PFSK-1 (cell line): ENCODE measurements around the gene RAD51B.

Source experiments
- FOXP2 ChIP-seq: optimal IDR thresholded peaks from 2 replicates; pipeline ENCODE3; 2011; ENCODE audit warnings: borderline replicate concordance, control low read depth, inconsistent platforms; ENCODE audit not compliant: insufficient read depth; ENCODE audit errors: extremely low read length, extremely low read depth
- POLR2AphosphoS5 ChIP-seq: IDR thresholded peaks from 2 replicates; pipeline ENCODE4 v1.6.1; 2012; ENCODE audit warnings: low read depth, mild to moderate bottlenecking, control low read depth, low read length, moderate library complexity
- SIN3A ChIP-seq: IDR thresholded peaks from 2 replicates; pipeline ENCODE4 v1.6.1; 2012; ENCODE audit warnings: mild to moderate bottlenecking, low read length, moderate library complexity, borderline replicate concordance; ENCODE audit not compliant: insufficient read depth
- TAF1 ChIP-seq: IDR thresholded peaks from 2 replicates; pipeline ENCODE4 v1.6.1; 2012; ENCODE audit warnings: low read length, control low read depth, borderline replicate concordance; ENCODE audit not compliant: insufficient read depth
- TF ChIP-seq, protein P1 (sequence below), 2 experiments: IDR thresholded peaks; 2 replicates each; pipeline versions ENCODE4 v1.6.1 to v1.8.0; 2011 to 2012; ENCODE audit warnings: low read depth in 2 of 2, low read length in 2 of 2, control low read depth in 1 of 2, inconsistent platforms in 1 of 2, mild to moderate bottlenecking in 1 of 2, moderate library complexity in 1 of 2; ENCODE audit not compliant: insufficient read depth in 1 of 2

The RAD51B gene

DNA sequence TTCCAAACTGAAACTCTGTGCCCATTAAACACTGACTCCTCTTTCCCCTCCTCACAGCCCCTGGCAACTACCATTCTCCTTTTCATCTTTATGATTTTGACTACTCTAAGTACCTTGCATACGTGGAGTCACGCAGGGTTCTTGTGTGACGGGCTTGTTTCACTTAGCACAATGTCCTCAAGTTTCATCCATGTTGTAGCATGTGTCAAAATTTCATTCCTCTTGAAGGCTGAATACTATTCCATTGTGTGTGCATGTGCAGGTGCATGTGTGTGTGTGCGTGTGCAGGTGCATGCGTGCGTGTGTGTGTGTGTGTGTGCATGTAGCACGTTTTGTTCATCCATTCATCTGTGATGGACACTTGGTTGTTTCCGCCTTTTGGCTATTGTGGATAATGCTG lies 867.1 kb downstream of the RAD51B start:
- TF ChIP-seq TAF1 (no peak), SIN3A (no peak)

DNA sequence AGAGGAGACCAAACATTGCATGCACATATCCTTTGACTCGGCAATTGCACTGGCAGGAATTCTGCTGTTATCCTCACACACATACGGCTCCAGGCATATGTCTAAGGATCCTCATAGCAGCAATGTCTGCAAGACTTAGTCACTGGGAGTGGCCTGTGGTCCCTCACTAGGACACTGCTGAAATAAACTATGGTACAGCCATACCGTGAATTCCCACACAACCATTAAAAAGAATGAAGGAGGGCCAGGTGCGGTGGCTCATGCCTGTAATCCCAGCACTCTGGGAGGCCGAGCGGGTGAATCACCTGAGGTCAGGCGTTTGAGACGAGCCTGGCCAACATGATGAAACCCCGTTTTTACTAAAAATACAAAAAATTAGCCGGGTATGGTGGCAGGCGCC lies 868.2 kb downstream of the RAD51B start:
- TF ChIP-seq POLR2AphosphoS5 (no peak), SIN3A (no peak), FOXP2 (no peak), TAF1 (no peak)
- TF ChIP-seq, protein P1, sequence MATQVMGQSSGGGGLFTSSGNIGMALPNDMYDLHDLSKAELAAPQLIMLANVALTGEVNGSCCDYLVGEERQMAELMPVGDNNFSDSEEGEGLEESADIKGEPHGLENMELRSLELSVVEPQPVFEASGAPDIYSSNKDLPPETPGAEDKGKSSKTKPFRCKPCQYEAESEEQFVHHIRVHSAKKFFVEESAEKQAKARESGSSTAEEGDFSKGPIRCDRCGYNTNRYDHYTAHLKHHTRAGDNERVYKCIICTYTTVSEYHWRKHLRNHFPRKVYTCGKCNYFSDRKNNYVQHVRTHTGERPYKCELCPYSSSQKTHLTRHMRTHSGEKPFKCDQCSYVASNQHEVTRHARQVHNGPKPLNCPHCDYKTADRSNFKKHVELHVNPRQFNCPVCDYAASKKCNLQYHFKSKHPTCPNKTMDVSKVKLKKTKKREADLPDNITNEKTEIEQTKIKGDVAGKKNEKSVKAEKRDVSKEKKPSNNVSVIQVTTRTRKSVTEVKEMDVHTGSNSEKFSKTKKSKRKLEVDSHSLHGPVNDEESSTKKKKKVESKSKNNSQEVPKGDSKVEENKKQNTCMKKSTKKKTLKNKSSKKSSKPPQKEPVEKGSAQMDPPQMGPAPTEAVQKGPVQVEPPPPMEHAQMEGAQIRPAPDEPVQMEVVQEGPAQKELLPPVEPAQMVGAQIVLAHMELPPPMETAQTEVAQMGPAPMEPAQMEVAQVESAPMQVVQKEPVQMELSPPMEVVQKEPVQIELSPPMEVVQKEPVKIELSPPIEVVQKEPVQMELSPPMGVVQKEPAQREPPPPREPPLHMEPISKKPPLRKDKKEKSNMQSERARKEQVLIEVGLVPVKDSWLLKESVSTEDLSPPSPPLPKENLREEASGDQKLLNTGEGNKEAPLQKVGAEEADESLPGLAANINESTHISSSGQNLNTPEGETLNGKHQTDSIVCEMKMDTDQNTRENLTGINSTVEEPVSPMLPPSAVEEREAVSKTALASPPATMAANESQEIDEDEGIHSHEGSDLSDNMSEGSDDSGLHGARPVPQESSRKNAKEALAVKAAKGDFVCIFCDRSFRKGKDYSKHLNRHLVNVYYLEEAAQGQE (IDR thresholded peaks at IDR 0.05; ENCODE audit: insufficient read depth in 1 of 2, low read depth in 2 of 2, low read length in 2 of 2) = no peak

DNA sequence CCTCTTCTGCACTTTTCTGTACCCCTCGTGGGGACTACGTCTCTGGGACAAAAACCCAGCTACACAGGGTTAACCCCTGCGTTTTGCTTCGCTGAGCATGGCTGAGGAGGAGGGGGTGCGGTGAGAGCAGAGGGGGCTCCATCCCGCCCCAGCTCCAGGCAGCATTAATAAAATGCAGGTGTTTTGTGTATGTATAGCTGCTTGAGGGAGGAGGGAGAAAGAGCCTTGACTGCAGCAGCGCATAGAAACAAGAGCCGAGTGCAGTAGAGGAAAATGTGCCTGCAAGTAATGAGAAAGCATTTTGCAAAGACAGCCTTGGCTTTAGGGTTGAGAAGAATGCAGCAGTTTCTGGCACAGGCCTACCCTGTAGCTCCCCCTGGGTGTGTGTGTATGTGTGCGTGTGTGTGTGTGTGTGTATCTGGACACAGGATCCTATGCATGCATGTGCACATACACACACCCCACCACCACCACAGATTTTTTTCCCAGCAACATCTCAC lies 869.3 kb downstream of the RAD51B start:
- no peak for TF ChIP-seq SIN3A
- TF ChIP-seq, protein P1 (IDR thresholded peaks at IDR 0.05; ENCODE audit: insufficient read depth in 1 of 2, low read depth in 2 of 2, low read length in 2 of 2) = no peak
- TF ChIP-seq FOXP2 = no peak
- TF ChIP-seq POLR2AphosphoS5 = no peak
- no peak for TF ChIP-seq TAF1

DNA sequence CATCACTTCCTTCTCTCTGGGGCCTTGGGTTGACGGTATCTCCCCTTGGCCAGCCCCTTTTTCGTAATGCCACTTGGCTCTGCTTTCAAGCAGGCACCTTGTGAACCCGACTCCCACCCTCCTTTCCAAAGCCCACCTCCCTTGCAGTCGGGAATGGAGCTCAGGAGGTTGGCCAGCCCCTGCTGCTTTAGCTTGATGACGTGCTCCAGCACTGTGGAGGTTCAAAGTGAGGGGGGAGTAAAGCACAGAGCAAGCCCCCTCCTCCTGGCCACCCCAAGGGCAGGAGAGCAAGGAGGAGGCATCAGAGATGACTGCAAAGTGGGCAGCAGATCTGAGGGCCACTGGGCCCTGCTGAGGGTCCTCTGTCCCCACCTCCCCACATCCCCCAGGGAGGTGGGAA lies 869.9 kb downstream of the RAD51B start:
- TF ChIP-seq FOXP2 (no peak), POLR2AphosphoS5 (no peak), TAF1 (no peak), SIN3A (no peak)
- TF ChIP-seq, protein P1 (IDR thresholded peaks at IDR 0.05; ENCODE audit: insufficient read depth in 1 of 2, low read depth in 2 of 2, low read length in 2 of 2) = no peak

DNA sequence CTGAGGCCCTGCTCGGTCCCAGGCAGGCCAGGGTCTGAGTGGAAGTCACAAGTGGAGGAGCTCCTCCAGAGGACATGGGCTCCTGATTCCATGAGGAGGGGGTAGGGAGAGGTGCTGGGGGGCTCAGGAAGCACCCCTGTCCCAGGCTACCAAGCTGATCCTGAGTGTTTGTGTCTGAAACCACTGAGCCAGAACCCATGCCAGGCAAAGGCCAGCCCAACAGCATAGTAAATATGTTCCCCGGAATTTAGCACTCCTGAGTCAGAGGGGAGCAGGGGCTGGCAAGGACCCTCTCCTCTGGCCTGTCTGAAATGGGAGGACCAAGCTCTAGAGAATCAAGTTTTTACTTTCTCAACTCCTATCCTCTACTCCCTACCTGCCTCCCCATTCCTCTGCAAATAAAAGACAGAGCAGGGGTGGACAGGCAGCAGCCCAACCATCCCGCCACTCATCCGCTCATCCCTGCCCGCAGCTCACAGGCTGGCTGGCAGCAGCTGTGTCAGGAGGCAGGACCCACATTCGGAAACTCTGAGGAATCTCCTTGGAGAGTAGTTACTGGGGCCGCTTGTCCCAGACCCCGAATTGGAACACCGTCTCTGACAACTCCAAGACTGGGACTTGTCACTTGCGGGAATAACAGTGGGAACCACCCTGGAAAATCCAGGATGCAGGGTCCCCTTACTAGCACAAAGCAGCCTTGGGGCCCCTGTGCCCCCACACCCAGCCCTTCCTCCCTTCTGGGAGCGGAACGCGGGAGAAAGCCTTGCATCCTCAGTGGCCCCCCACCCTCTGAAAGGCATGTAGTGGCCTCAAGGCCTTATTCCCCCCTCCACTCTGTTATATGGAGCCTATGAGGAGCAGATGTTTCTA lies 870.7 kb downstream of the RAD51B start:
- no peak for TF ChIP-seq TAF1

DNA sequence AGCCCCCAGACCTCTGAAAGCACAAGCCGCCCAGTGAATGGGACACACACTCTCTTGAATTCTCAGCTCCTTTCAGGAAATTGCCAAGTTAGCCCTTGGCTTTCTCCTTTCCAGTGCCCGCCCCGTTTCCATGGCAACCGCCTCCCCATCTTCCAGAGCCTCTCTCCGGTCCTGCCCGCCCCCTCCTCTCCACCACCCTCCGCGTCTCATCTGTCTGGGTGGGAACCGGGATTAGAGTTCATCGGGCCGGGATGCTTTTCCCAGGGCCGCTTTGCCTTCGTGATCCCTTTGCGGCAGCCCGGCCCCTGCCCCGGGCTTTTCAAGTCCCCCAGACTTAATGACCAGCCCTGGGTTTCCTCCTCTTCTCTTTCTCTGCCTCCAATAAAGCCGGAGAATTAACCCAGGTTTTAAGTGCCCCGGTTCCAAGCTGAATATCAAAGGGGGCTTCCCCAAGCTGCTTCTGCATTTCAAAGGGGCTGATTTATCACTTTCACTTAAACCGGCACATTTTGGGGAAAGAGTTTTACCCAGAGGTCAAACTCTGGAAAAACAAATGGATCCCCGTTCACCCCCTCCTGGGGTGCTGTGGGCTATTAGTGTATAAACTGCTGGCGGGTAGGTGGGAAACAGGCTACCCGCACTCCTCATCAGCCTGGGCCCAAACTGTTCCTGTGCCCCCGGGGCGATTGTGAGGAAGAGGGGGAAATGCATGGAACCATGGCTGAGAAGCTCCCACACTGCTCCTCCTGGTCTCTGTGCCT lies 871.6 kb downstream of the RAD51B start:
- TF ChIP-seq, protein P1 (IDR thresholded peaks at IDR 0.05; ENCODE audit: insufficient read depth in 1 of 2, low read depth in 2 of 2, low read length in 2 of 2) = no peak
- no peak for TF ChIP-seq POLR2AphosphoS5
- TF ChIP-seq SIN3A = no peak
- no peak for TF ChIP-seq FOXP2
- no peak for TF ChIP-seq TAF1
